ENCODE measurements around the gene GRIK3.

The GRIK3 gene

DNA sequence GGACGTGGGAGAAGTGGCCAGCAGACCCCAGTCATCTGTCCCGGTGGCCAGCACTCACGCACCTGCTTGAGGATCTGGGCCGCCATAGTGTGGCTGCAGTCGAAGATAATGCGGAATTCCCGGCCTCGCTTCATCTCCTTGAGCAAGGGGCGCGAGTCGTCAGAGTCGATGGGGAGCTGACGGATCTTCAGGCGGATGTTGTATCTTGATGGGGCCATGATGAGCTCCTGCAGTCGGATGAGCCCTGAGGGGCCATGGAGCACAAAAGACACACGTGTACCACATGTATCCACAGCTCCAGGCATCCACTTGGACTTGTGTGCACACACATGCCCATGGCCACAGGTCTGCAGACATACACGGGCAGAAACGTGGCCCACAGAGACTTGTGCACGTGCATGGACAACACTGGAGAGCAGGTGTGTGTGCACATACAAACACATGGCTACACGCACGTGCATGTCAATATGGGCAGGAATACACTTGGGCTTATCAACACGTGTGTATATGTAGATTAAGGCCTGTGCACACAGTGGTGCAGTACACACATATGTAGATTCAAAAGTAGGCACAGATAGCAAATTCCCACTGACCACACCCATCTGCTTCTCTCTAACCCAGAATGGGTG lies 162.1 kb downstream of the GRIK3 start:
- H3K4me3 ChIP-seq (ENCODE audit: low read depth, low read length), result no peak overlapping the region
- no peak for TF ChIP-seq CTCF (conservative IDR thresholded peaks at IDR 0.05; ENCODE audit: low read depth, low read length)
- DNase-seq (ENCODE audit: low read depth), result no peak

DNA sequence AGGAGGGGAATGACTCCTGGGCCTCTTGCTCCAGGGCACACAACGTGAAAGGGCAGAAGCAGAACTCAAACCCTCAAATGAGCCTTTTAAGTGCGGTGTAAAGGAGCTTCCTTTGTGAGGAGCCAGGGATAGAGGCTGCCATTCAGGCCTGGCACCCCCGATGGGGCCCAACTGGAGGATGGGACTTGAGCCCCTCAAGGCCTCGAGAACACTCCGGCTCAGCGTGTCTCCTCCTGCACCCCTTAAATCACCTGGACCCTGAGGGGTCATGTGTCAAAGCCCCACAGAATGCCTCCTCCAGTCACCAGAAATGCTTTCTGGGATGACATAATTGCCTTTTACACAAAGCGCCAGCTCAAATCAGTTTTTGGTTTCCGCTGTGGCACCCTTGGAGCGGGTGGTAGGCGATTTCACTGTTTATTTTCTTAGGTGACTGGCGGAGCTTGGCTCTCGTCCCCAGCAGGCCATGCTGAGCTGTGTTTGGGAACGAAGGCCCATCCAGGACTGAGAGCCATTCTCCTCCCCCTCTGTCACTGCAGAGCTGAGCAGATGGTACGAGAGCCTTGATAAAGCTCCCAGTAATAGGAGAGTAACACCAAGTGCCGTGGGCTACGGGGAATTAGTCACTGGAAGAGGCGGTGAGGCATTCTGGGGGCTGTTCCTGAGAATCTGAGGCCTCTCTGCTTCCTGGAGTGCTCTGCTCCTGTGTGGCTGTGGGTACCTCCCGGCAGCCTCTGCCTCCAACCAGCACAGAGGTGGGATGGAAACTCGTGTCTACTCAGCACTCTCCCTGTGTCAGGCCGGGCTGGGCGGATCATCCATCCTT lies 163.0 kb downstream of the GRIK3 start:
- no peak overlapping the region for H3K4me3 ChIP-seq (ENCODE audit: low read depth, low read length)
- TF ChIP-seq CTCF (conservative IDR thresholded peaks at IDR 0.05; ENCODE audit: low read depth, low read length), result no peak
- DNase-seq (ENCODE audit: low read depth), result no peak

DNA sequence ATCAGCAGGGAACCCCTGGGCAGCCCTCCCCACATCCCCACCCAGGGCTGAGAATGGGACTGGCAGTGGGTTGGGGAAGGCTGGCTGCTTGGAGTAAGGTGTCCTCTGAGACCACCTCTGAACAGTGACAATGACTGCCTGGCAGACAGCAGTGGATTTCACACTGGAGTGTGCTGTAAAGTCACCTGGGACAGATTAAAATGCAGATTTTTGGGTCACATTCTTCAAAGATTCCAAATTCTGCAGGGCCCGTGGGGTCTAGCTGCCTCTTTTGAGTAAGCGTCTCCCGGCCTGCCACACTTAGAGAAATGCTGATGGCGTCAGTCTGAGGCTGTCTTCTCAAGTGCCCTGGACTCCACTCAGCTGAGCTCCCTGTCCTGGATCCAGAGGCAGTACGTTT lies 164.5 kb downstream of the GRIK3 start:
- DNase-seq (ENCODE audit: low read depth), result no peak
- no peak overlapping the region for H3K4me3 ChIP-seq (ENCODE audit: low read depth, low read length)
- TF ChIP-seq CTCF (conservative IDR thresholded peaks at IDR 0.05; ENCODE audit: low read depth, low read length), result no peak

- DNase-seq (ENCODE audit: low read depth), result no peak
- no peak overlapping the region for H3K4me3 ChIP-seq (ENCODE audit: low read depth, low read length)
- no peak for TF ChIP-seq CTCF (conservative IDR thresholded peaks at IDR 0.05; ENCODE audit: low read depth, low read length)
Observed at GRCh38 chr1:36869054-36869453, 165.3 kb downstream of the GRIK3 start.

DNA sequence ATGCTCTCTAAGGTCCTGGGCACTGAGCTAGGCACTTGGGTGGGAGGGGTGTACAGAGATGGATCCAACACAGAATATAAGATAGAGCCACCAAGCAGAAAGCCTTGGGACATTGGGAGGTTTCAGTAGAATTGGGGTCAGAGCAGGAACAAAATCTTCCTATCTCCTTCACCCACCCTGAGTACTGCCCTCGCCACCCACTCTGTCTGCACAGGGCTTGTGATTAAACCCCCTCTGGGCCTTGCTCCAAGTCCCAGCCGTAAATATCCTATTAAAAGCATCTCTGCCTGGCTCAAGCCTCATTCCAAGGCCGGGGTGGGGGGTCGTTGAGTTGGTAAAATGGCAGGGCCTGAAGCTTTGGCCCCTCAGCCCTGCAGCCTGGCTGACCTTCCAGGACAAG lies 166.7 kb downstream of the GRIK3 start:
- TF ChIP-seq CTCF (conservative IDR thresholded peaks at IDR 0.05; ENCODE audit: low read depth, low read length), result no peak
- H3K4me3 ChIP-seq (ENCODE audit: low read depth, low read length), result no peak overlapping the region
- DNase-seq (ENCODE audit: low read depth), result no peak

GRCh38 chr1:36866169-36866814 lies 168.0 kb downstream of the GRIK3 start:
- no peak for TF ChIP-seq CTCF (conservative IDR thresholded peaks at IDR 0.05; ENCODE audit: low read depth, low read length)
- H3K4me3 ChIP-seq (ENCODE audit: low read depth, low read length), result no peak overlapping the region
- DNase-seq (ENCODE audit: low read depth), result no peak

Data from choroid plexus epithelial cell (primary cell).